Measurements from ENCODE around the gene KCNF1. TPM values are rescaled to one million over a fixed set of nuclear protein-coding genes. Genes with fewer than 3 reads are reported as not detected.

Gene KCNF1, protein sequence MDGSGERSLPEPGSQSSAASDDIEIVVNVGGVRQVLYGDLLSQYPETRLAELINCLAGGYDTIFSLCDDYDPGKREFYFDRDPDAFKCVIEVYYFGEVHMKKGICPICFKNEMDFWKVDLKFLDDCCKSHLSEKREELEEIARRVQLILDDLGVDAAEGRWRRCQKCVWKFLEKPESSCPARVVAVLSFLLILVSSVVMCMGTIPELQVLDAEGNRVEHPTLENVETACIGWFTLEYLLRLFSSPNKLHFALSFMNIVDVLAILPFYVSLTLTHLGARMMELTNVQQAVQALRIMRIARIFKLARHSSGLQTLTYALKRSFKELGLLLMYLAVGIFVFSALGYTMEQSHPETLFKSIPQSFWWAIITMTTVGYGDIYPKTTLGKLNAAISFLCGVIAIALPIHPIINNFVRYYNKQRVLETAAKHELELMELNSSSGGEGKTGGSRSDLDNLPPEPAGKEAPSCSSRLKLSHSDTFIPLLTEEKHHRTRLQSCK
- total RNA-seq (2014; rRNA removed; shearing (Covaris generic)) = 0.07 and 0.14 TPM in 2 replicates
- polyA plus RNA-seq (2015; cell fraction: cytosol; rRNA removed) = 0.09 and 0.14 TPM in 2 replicates
- polyA plus RNA-seq (2015; cell fraction: nucleus; rRNA removed) = 0.05 and 0.08 TPM in 2 replicates

DNA sequence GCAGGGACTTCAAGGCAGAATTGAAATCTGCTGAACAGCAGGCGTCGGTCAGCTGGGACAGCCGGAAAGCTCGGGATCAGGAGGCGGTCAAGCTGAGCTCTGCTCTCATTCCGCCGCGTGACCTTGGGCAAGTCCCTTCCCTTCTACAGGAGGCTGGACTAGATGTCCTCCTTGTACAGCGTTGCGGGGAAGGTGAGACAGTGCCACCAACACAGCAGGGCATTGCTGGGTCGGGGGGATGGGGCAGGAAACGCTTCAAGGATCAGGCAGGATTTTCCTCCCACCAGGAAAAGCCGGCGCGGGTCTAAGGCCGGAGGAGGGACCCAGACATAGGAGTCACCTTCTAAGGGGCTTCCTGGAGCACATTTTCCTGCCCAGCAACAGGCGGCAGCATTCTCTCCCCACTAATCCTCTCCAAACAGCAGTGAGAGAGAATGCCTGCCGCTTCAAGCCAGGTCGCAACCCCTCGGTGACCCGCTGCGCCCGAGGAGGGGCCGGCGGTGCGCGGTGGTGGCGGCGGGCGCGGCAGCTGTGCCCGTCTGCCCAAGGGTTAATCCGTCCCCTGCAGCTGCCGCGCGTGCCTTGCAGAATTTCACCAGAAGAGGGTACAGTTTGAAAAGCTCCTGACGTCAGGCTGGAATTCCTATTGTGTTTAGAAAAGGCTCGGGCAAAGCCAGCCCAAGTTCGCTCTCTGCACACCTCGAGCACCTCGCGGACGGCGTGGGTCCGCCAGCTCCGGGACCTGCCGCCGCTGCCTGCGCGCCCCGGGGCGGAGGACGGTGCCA, at the start of gene KCNF1:
Gene KCNF1, plus strand, starts transcription at position 644 of the 785 bp plus-strand sequence. CDS start 493 bp downstream, outside the sequence.
- DNase-seq (ENCODE audit: low read depth) = peak; percentile 58

DNA sequence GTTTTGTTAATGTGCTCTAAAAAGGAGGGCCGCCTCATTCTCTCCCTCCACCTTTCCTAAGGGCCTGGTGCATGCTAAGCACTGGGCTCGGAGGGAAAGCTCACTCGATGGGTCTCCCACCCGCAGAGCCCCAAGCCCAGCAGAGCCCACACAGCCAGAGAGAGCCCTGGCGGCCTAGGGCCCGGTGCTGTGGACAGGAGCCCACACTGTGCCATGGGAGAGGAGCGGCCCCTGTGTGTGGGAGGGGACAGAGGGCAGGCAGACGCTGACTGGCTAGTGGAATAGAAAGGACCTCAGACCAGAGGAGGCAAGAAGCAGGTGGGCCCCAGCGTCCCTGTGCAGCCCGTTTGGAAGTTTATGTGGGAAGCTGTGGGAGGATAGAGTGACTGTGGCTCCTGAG, 49.4 kb upstream of the KCNF1 start:
- DNase-seq (ENCODE audit: low read depth) = no peak

DNA sequence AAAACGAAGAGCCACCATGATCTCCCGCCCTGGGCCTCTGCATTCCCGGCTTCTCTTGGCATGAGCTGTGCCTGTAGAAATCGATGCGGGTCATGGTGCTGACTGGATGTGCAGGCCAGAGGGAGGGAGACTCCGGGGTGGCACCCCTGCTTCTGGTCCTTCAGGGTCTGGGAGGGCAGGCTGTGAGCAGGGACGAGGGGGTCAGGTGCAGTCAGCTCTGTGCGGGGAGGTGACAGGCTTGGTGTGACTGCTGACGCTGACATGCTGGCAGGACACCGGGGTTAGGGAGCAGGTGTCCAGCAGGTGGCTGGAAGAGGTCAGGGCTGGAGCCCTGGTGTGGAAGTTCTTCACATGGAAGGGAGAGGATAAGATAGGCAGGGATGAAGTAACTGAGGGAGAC, 48.7 kb upstream of the KCNF1 start:
- DNase-seq (ENCODE audit: low read depth) = no peak

DNA sequence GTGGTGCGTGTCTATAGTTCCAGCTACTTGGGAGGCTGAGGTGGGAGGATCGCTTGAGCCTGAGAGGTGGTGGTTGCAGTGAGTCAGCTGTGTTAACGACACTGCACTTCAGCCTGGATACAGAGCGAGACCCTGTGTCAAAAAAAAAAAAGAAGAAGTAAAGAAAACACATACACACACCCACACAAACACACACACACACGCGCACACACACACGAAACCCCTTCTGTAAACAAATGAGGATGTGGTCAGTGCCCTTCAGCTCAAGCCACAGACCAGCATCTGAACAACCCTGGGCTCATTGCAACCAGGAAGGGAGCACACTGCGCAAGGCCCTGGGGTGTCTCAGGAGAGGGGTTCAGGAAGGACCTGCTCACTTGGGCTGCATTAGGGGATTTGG, 47.9 kb upstream of the KCNF1 start:
- DNase-seq (ENCODE audit: low read depth) = no peak

DNA sequence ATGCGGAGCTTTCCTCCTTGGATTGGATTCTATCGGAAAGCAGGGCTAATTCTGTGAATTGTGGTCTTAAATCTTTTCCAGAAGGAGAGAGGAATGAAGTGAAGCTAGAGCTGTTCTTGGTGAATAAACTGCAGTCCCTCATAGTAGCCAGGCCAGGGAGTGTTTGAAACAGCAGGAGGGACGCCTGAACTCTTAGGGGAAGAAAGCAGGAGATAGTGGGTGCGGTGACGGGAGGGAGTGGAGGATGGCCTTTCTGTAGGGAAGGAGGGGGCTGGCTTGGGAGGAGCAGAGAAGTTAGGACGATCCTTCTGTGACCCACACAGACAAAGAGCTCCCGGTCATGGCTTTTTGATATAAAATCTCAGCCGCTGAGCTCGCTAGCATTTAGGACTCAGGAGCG, 47.5 kb upstream of the KCNF1 start:
- DNase-seq (ENCODE audit: low read depth) = no peak

DNA sequence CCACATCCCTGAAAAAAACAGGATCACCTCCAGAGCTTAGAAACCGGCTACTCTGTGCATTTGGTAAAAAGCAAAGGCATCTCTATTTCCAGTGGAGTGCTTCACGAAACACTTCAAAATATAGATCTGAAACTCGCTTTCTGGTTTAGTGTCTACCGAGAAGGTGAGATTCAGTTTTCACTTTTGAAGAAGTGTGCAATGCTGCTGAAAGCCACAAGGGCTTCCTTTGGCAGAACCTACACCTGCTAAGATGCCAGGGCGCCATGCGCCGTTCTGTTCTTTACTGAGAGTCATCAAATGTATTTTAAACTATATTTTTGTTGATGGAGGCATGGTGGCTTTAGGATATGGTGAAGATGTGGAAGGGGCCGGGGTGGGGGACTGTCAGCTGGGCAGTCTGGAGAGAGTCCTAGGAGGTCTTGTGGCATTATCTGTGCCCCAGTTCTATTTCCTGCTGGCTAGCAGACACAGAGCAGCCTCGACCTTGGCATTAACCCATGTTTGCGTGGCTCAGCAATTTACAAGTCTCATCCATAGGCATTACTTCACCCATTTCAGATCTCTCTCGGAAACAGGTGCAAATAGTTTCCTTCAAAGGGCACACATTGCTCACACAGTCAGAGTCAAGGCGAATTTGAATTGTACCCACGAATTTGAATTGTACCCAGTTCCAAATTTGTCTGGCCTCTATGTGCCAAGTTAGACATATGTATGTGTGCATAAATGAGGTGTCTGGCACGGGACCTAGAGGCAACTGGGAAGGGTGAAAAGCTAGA, 46.7 kb upstream of the KCNF1 start:
- DNase-seq (ENCODE audit: low read depth) = no peak

DNA sequence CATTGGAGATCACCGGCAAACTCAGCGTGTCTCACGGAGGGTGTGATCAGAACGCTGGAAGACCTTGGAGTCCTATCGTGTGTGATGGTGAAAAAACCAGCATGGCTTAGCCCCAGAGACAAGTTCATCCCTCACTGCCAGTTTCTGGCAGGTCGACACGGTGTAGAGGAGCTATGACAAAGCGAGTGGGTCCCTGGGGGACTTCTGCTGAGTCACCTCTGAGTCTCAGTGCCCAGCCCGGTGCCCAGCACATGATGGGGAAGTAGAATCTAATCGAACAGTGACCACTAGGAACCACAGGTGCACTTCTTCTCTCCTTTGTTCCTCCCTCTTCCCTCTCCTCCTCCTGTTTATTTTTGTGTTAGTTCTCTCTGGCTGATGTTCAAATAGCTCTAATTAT, 45.9 kb upstream of the KCNF1 start:
- no peak for DNase-seq (ENCODE audit: low read depth)

DNA sequence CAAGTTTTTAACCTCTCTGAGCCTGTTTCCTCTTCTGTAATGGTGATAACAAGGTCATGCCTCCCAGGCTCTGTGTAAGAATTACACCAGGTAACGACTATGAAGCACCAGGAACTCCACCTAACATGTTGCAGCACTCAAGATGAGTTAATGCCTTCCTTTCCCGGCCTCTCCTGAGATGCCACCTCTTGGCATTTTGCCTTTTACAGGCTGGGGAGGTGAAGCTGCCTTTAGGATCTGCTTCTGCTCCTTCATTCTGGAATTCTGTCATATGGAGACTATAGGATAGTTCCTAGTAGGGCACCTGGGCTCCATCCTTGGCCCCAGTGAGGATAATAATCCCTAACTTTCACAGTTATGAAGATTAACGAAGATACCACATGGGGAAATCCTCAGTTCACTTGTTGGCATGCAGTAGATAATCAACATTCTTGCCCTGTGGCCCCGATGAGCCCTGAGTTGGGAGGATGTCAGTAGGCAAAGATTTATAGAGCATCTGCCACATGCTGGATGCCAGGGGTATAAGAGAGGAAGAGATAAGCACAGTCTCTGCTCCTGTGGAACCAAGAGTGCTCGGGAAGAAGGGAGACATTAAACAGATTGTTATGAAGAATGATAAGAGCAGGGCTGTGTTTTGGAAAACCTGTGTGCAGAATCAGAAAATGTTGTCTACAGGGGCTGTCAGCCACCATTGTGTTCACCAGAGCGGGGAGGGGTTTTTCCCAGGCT, 43.9 kb upstream of the KCNF1 start:
- DNase-seq (ENCODE audit: low read depth) = no peak

DNA sequence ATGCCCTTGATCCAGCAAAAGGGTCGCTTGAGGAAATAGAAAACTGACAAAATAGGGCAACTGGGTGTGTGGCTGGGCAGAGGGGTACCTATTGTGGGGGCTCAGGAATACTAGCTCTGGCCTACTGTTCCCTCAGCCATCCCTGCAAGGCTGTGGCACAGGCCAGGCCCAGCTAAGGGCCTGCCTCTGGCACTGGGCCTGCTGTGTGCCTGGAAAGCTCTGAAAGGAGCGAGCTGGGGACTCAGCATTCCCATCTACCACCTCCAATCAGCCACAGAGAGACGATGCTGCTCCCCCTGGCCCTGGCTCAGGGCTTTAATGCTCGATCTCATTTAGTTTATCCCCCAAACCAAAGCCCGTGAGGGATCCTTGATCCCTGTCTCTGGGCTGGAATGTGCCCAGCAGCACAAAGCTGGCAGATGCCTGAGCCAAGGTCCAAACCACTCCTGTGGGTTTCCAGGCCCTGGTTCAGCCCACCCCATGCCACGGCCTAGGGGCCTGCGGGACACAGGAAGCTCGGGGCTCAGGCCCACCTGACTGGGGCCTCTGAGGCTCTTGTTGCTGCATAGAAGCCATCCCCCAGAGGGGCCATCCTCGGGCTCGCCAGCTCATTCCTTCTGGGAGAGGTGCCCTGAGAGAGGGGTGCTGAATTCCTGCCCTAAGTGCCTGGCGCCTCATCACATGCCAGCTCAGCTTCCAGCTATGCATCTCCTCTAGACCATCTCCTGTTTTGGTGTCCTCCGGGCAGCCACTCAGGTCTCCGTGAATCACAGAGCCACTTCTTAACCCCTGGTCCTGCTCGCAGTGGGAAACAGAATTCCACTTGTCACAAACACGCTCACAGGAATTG, 43.0 kb upstream of the KCNF1 start:
- peak; percentile 90 for DNase-seq (ENCODE audit: low read depth)

DNA sequence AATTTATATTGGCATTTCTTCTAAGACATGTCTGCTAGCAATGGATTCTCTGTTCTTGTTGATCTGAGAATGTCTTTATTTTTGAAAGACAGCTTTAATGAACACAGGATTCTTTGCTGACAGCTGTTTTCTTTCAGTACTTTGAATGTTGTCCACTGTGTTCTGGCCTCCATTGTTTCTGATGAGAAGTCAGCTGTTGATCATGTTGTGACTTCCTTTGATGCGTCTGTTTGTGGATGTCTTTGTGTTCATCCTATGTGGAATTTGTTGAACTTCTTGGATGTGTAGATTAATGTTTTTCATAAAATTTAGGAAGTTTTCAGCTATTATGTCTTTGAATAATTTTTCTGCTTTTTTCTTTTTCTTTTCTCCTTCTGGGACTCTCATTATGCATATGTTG, 39.8 kb upstream of the KCNF1 start:
- DNase-seq (ENCODE audit: low read depth) = no peak

DNA sequence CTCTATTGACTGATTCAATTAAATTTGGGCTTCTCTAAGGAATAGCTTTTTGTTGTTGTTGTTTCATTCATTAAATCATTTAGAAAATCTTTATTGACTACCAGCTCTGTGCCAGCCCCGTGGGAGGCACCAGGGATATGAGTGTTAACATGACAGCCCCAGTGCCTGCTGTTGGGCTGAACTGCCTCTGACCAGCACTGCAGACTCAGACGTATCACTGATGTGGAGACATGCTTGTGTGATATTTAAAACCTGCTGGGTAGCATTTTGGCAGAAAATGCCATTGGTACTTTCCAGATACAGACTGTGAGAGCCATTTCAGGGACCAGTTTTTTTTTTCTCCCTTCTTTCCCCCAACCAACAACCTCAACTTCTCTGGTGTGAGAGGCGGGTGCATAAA, 38.6 kb upstream of the KCNF1 start:
- DNase-seq (ENCODE audit: low read depth) = no peak

DNA sequence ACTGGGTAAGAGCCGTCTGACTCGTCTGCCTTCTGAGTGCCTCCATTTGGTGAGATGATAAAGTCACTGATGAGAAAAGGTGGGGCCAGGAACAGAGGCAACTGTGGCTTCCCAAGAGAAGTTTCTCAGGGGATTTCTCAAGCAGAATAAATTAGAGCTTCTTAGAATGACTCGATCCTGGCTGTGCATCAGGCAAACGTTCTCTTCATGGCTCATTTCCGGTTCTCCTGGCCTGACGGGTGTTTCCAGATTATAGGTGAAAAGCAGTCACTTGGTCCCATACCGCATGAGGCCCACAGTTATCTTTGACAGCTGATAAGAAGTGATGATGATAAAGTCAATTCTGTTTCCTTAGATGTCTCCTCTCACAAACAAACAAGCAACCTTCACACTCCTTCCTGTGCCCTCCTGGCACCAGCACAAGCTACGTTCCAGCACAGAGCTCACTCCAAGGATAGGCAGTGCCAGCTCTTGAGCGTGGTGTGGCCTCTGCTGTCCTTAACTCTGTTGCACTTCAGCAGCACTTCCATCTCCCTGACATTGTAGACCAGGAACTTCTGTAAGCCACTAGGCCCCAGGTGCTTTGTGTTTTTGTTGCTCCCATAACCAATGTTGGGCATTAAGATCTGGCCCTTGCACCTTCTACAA, 37.8 kb upstream of the KCNF1 start:
- peak; percentile 66 for DNase-seq (ENCODE audit: low read depth)

DNA sequence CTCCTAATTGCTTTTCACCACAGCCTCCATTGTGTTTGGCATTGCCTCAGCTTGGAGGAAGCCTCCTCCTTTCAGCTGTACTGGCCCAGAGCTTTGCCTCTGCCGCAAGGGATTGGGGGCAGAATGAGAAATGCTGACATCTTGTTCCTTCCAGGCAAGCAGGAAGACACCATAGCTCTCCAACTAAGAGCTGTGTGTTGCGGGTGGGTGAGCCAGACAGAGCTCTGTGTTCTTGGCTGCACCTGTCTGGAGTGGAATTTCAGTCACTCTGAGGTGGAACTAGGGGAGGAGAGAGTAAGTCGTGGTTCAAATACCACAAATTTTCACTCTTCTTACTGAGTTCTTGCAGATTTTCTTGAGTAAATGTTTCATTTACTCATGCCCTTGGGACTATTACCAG, 36.6 kb upstream of the KCNF1 start:
- no peak for DNase-seq (ENCODE audit: low read depth)

DNA sequence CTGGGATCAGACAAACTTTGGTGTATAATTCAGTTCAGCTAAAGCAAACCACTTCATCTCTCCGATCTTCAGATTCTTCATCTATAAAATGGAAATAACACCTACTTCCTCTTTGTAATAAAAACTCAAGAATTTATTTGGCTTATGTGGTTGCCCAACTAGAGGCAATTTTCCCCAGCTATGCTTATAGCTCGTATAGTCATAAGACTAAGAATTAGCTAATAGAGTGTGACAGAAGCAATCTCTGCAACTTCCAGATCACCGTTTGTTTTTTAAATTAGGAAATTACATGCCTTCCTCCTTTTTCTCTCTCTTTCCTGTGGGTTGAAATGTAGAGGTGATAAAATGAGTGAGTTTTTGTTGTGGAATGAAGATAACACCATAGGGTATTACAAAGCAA, 35.3 kb upstream of the KCNF1 start:
- no peak for DNase-seq (ENCODE audit: low read depth)

DNA sequence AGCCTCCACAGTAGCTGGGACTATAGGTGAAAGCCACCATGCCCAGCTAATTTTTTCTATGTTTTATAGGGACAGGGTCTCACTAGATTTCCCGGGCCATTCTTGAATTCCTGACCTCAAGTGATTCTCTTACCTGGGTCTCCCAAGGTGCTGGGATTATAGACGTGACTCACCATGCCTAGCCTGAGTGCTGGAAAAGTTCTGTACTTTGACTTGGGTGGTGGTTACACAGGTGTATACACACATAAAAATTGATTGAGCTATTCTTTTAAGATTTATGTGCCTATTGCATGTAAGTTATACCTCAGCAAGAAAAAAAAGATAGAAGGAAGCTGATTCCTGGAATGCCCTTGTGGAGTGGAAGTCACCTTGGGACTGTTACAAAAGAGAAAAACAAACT, 34.8 kb upstream of the KCNF1 start:
- DNase-seq (ENCODE audit: low read depth) = no peak

DNA sequence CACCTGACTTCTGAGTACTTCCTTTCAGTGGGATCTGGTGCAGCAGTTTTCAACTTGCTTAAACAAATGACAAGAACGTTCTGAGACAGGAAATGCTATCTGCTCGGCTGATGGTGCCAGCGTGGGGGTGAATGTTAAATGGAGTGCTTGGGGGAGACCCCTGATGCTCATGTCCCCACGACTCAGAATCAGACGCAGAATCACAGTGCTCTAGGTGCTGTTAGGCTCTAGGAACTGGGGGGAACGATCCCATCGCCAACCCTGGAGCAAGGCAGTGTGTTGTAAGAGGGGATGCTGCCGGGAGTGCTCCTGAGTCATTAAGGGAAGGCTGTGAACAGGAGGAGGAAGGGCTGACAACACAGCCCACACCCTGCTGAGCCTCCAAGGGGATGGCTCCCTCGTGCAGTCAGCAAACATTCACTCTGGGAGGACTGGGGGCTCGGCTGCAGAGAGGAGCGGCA, 34.1 kb upstream of the KCNF1 start:
- DNase-seq (ENCODE audit: low read depth) = peak; percentile 59

DNA sequence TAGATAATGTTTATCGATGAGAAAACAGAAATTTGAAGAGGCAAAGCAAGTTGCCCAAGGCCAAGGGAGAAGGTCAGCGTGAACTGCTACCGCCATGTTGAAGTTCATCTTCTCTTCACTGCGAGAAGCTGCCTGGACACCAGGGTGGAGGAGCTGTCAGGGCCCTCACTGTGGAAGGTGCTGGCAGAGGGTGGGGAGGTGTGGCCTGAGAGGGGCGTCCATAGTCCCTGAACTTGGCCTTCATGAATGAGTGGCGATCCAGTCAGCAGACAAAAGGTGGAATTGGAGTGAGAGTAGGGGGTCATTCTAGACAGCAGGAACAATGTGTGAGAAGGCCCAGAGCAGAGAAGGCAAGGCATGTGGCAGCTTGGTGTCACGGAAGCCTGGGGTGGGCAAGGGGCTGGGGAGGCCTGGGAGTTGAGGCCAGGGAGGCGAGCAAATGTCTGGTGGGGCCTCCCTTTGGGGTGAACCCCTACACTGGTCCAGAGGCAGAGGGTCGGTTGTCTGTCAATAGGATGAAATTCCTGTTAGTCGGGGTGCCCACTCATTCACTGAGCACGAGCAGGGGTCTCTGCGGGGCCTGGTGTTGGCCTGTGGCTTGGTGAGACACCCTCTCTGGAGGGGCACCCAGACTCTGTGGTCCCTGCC, 33.3 kb upstream of the KCNF1 start:
- no peak for DNase-seq (ENCODE audit: low read depth)

DNA sequence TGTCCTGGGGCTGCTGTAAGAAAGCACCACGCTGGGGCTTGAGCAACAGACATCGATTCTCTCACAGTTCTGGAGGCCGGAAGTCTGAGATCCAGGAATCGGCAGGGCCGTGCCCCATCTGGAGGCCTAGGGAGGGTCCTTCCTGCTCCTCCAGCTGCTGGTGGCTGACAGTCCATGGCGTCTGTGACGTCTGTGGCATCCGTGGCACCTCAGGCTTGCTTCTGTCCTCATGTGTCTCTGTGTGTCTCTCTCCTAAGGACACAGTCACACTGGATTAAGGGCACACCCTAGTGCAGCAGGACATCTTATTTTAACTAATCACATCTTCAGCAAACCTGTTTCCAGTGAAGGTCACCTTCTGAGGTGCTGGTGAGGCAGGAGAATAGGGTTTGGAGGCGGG, 32.6 kb upstream of the KCNF1 start:
- no peak for DNase-seq (ENCODE audit: low read depth)
